Heart left ventricle (tissue), 13 donors: ENCODE data around the gene SMPD3.

Experiments
- CTCF ChIP-seq, 12 donors: fragments of 200-600 bp; sonication (generic) in 4 of 12; IDR thresholded peaks; one replicate each; pipeline versions ENCODE4 v1.5.0 to v1.8.0; 2018 to 2022; ENCODE audit warnings: antibody characterized with exemption in 12 of 12, mild to moderate bottlenecking in 5 of 12
- POLR2A ChIP-seq, 2 donors: fragments of 450-650 bp; IDR thresholded peaks; one replicate each; pipeline ENCODE4 v1.6.1; 2017; ENCODE audit warnings: antibody characterized with exemption in 2 of 2, mild to moderate bottlenecking in 2 of 2, moderate library complexity in 2 of 2
- donor health status: ischemic (EF 13 %, LVEDD 7.1; RV severe dilation, severe dysfunction).
- donor health status: DM: no; HTN: yes; CAD: no.
- donor health status: DM: no; HTN: no; CAD: no.
- donor health status: ischemic (EF 25% LVEDD 6.9; RV normal size, moderate dysfunction).
- donor health status: ischemic (EF 25% LVEDD 5.7; RV mildly dilated, moderate dysfunction).
- donor health status: ischemic (EF 35%, LVEDD 5.7; RV mildly dilated, moderate dysfunction).
- donor health status: nonischemic (EF 11% LVEDD 7.7; RV severe dilation, severe dysfunction).
- donor health status: DM: yes; HTN: yes; CAD: no.
- donor health status: PGD.
- donor health status: ischemic (EF 29% LVEDD 5.4; RV normal size, mild dysfunction).
- donor health status: nonischemic (EF 23%, LVEDD 6.1; RV moderate dilation, normal function).

- TF ChIP-seq POLR2A (IDR thresholded peaks at IDR 0.05) = no peak
- no peak for TF ChIP-seq CTCF (IDR thresholded peaks at IDR 0.05)
These were observed 20.5 kb upstream of the SMPD3 start for GRCh38 chr16:68468842-68469241.
